SK-N-MC (cell line): ENCODE measurements around the gene SELENOO.

Experiments used
- EZH2 ChIP-seq: fragments of 200-600 bp; sonication (generic); IDR thresholded peaks from one replicate; pipeline ENCODE4 v1.6.1; 2017; ENCODE audit warnings: antibody characterized with exemption
- FOXP2 ChIP-seq: optimal IDR thresholded peaks from 2 replicates; pipeline ENCODE3; 2011; ENCODE audit warnings: mild to moderate bottlenecking, moderate library complexity; ENCODE audit not compliant: insufficient read depth; ENCODE audit errors: extremely low read length, control extremely low read depth
- POLR2AphosphoS5 ChIP-seq: IDR thresholded peaks from 2 replicates; pipeline ENCODE4 v1.6.1; 2012; ENCODE audit warnings: mild to moderate bottlenecking, low read depth, low read length, borderline replicate concordance

GRCh38 chr22:50259302-50259701 lies 58.5 kb downstream of the SELENOO start:
- no peak for TF ChIP-seq POLR2AphosphoS5
- no peak for TF ChIP-seq EZH2
- TF ChIP-seq FOXP2 = no peak
